Endothelial cell of umbilical vein (primary cell): ENCODE results near the gene UST. TPM values are rescaled to one million over a fixed set of nuclear protein-coding genes. Genes with fewer than 3 reads are reported as not detected.

Experiments used
- BruUV-seq: library from RNA; stranded (reverse); fragments of 400-500 nt; replicated peaks from 2 replicates; lab custom pipeline; 2021; lab: Mats Ljungman, UMichigan
- CTCF ChIA-PET: fragments of 300-600, 350-600 bp; sonication (Branson Sonifier 250); formaldehyde crosslinking; loops from one replicate; lab custom pipeline; 2021; ENCODE audit warnings: antibody characterized with exemption, inconsistent platforms; lab: Charles Lee
- POLR2A ChIA-PET: fragments of 300-600, 350-600 bp; sonication (Branson Sonifier 250); formaldehyde crosslinking; loops from one replicate; lab custom pipeline; 2021; ENCODE audit warnings: antibody characterized with exemption, inconsistent platforms; lab: Charles Lee
- DNase-seq: peaks from one replicate; pipeline ENCODE4 v3.0.0-alpha.2; 2011; ENCODE audit warnings: low read depth, low spot score
- FAIRE-seq: peaks from 2 replicates; lab custom pipeline; 2011; peaks lifted over from hg19 to GRCh38; lab: Jason Lieb, UNC
- H2AFZ ChIP-seq: 2 replicates; pipeline ENCODE4 v1.6.0; 2012; ENCODE audit warnings: low read depth, low read length, control low read depth, inconsistent platforms
- H3K27ac ChIP-seq: 2 replicates; pipeline ENCODE4 v1.5.1; 2011; ENCODE audit warnings: low read depth, mild to moderate bottlenecking, control low read depth, low read length, moderate library complexity; ENCODE audit not compliant: insufficient read depth
- H3K27me3 ChIP-seq, 2 experiments: 2 replicates each; pipeline versions ENCODE4 v1.6.0 to v1.6.1; 2011; ENCODE audit warnings: low read length in 2 of 2, mixed read lengths in 1 of 2; ENCODE audit not compliant: control insufficient read depth in 2 of 2, insufficient read depth in 2 of 2
- H3K36me3 ChIP-seq, 2 experiments: 2 replicates in 1 of 2; 3 replicates in 1 of 2; pipeline ENCODE4 v1.5.1; 2011; ENCODE audit warnings: low read length in 2 of 2, mild to moderate bottlenecking in 1 of 2, moderate library complexity in 1 of 2; ENCODE audit not compliant: control insufficient read depth in 2 of 2, insufficient read depth in 2 of 2; ENCODE audit errors: extremely low read depth in 1 of 2
- H3K4me1 ChIP-seq: 3 replicates; pipeline ENCODE4 v1.5.1; 2011; ENCODE audit warnings: mild to moderate bottlenecking, low read length; ENCODE audit not compliant: control insufficient read depth, insufficient read depth; ENCODE audit errors: extremely low read depth
- H3K4me2 ChIP-seq: 2 replicates; pipeline ENCODE4 v1.6.1; 2011; ENCODE audit warnings: low read length, control low read depth, mixed read lengths; ENCODE audit not compliant: insufficient read depth
- H3K4me3 ChIP-seq, 3 experiments: fragments of 200-600 bp in 1 of 3; sonication (generic), shearing (Covaris generic) in 1 of 3; replicated peaks in 1 of 3; 2 replicates each; pipeline ENCODE4 v1.5.1; 2011 to 2016; ENCODE audit warnings: control low read depth in 3 of 3, low read length in 3 of 3, mild to moderate bottlenecking in 2 of 3, inconsistent platforms in 1 of 3, low read depth in 1 of 3, moderate library complexity in 1 of 3; ENCODE audit not compliant: insufficient read depth in 1 of 3
- H3K79me2 ChIP-seq: 2 replicates; pipeline ENCODE4 v1.6.0; 2012; ENCODE audit warnings: low read length, inconsistent platforms; ENCODE audit not compliant: control insufficient read depth, insufficient read depth
- H3K9ac ChIP-seq: replicated peaks from 2 replicates; pipeline ENCODE3; 2011; ENCODE audit warnings: low read length, control low read depth; ENCODE audit not compliant: insufficient read depth; ENCODE audit errors: extremely low read depth
- H3K9me1 ChIP-seq: replicated peaks from 3 replicates; pipeline ENCODE4 v1.6.0; 2011; ENCODE audit warnings: mild to moderate bottlenecking, low read length; ENCODE audit not compliant: control insufficient read depth, insufficient read depth; ENCODE audit errors: extremely low read depth
- H3K9me3 ChIP-seq: replicated peaks from 2 replicates; pipeline ENCODE4 v1.5.1; 2012; ENCODE audit warnings: low read length, inconsistent platforms; ENCODE audit not compliant: control insufficient read depth, insufficient read depth
- H4K20me1 ChIP-seq: replicated peaks from 2 replicates; pipeline ENCODE3; 2011; ENCODE audit warnings: mild to moderate bottlenecking, low read length; ENCODE audit not compliant: control insufficient read depth, insufficient read depth; ENCODE audit errors: extremely low read depth
- CTCF ChIP-seq, 2 donors: IDR thresholded peaks; 1 replicate in 1 of 2; 2 replicates in 1 of 2; pipeline ENCODE4 v1.5.1; 2011; ENCODE audit warnings: low read length in 2 of 2, mild to moderate bottlenecking in 2 of 2, moderate library complexity in 2 of 2, control low read depth in 1 of 2, inconsistent platforms in 1 of 2, low read depth in 1 of 2; ENCODE audit not compliant: insufficient read depth in 1 of 2; ENCODE audit errors: extremely low read depth in 1 of 2
- EZH2 ChIP-seq: IDR thresholded peaks from 2 replicates; pipeline ENCODE4 v1.6.1; 2012; ENCODE audit warnings: borderline replicate concordance, low read depth, mild to moderate bottlenecking, moderate library complexity, low read length, inconsistent platforms; ENCODE audit not compliant: severe bottlenecking
- FOS ChIP-seq: IDR thresholded peaks from 2 replicates; pipeline ENCODE4 v1.6.1; 2011; ENCODE audit warnings: mild to moderate bottlenecking, low read length, moderate library complexity, borderline replicate concordance; ENCODE audit not compliant: insufficient read depth
- GATA2 ChIP-seq: IDR thresholded peaks from 2 replicates; pipeline ENCODE4 v1.7.0; 2011; ENCODE audit warnings: low read depth, mild to moderate bottlenecking, moderate library complexity, mixed read lengths, low read length; ENCODE audit not compliant: insufficient read length, insufficient read depth
- JUN ChIP-seq: IDR thresholded peaks from 2 replicates; pipeline ENCODE4 v1.6.1; 2011; ENCODE audit warnings: borderline replicate concordance, low read depth; ENCODE audit not compliant: insufficient read length, insufficient read depth
- MAX ChIP-seq: IDR thresholded peaks from 2 replicates; pipeline ENCODE4 v1.6.1; 2011; ENCODE audit not compliant: insufficient read depth, insufficient read length
- MYC ChIP-seq: IDR thresholded peaks from one replicate; pipeline ENCODE4 v1.6.1; 2011; ENCODE audit warnings: mild to moderate bottlenecking, low read depth, low read length
- POLR2A ChIP-seq: IDR thresholded peaks from 2 replicates; pipeline ENCODE4 v1.6.1; 2012; ENCODE audit warnings: low read depth, mild to moderate bottlenecking, control low read depth, low read length
- POLR2AphosphoS5 ChIP-seq: IDR thresholded peaks from 2 replicates; pipeline ENCODE4 v1.6.1; 2012; ENCODE audit warnings: low read depth, mild to moderate bottlenecking, control low read depth, low read length, moderate library complexity; ENCODE audit not compliant: insufficient read depth
- dilution Hi-C: fragments of 300-500 bp; cut with MboI; formaldehyde crosslinking; loops from one replicate; pipeline ENCODE4 v1.15.0; 2019; ENCODE audit warnings: low sequenced_read_pairs; ENCODE audit not compliant: extremely low pct_ligation_motif_present
- intact Hi-C: fragments of 100-400 bp; cut with micrococcal nuclease; formaldehyde crosslinking; loops from one replicate; pipeline ENCODE4 v1.10.0; 2022
- polyA plus RNA-seq, 4 experiments: library from polyadenylated mRNA; depleted of rRNA in 3 of 4; stranded (reverse) in 3 of 4; unstranded in 1 of 4; fragments of >200 nt; gene quantifications; 2 replicates each; pipeline versions ENCODE4 v1.2.1 to v1.2.3, GENCODE V29; 2011 to 2012; ENCODE audit warnings: missing spikeins in 1 of 4
- total RNA-seq: library from RNA; stranded (reverse); gene quantifications from 2 replicates; pipeline ENCODE4 v1.2.3, GENCODE V29; 2021

Gene UST
- total and polyA plus RNA-seq, 2 donors (not counting 3 experiments of a cell fraction or from before 2014, with no cell fraction given) = 0.26 to 0.84 TPM

GRCh38 chr6:148884461-148884860, 137.6 kb downstream of the UST start:
- Histone ChIP-seq H2AFZ (no peak overlapping the region), H3K9me3 (no peaks in the 10 kb centered on the region), H3K4me3 (no peak overlapping the region), H3K9me1 (no peaks in the 10 kb centered on the region), H3K27ac (no peak overlapping the region), H3K4me2 (no peak overlapping the region), H3K9ac (no peak overlapping the region), H3K79me2 (no peaks in the 10 kb centered on the region), H4K20me1 (no peaks in the 10 kb centered on the region), H3K36me3 (no peaks in the 10 kb centered on the region), H3K27me3 (no peaks in the 10 kb centered on the region), H3K4me1 (peaks cover 13% of the 10 kb centered on the region)
- DNase-seq (no peak), FAIRE-seq (no peak)
- intact Hi-C loops (no loop called here), dilution Hi-C loops (no loop called here)
- CTCF ChIA-PET = interaction anchor here (0.7 kb wide), 1 partner anchor 1239 kb away, joined by 3 read pairs; no protein-coding TSS in a partner anchor
- POLR2A ChIA-PET = no interaction called here
- TF ChIP-seq EZH2 (no peak), POLR2AphosphoS5 (no peak), MAX (no peak), CTCF (IDR thresholded peaks at IDR 0.05; ENCODE audit: extremely low read depth in 1 of 2, insufficient read depth in 1 of 2, low read depth in 1 of 2, low read length in 2 of 2) (no peak), POLR2A (no peak), JUN (no peak), FOS (no peak), GATA2 (no peak), MYC (no peak)
- no TSS peak for BruUV-seq
